GM19452 (cell line): ENCODE measurements around the gene CACNA2D1.

ENCODE experiments used
- ATAC-seq: cut with Tn5 transposase; IDR thresholded peaks from one replicate; pipeline ENCODE4 v1.9.1; 2021; ENCODE audit not compliant: unreplicated experiment

Gene CACNA2D1

DNA sequence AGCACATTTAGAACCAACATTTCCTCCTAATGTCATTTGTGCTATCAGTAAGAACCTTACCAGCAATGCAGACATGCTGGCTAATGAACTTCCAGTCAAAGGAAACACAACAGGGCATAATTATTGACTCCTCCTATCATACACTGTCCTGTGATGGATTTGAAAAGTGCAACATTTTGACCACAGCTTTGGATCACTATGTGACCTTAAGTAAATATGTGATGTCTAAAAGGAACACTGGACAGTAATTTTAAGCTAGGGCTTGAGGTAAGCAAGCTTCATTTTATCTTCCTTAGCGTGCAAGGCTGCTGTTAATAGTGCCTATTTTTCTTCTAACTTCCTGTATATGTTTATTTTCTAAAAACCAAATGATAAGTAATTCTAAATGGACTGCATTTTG is 433.2 kb downstream of the CACNA2D1 start:
- no peak for ATAC-seq

DNA sequence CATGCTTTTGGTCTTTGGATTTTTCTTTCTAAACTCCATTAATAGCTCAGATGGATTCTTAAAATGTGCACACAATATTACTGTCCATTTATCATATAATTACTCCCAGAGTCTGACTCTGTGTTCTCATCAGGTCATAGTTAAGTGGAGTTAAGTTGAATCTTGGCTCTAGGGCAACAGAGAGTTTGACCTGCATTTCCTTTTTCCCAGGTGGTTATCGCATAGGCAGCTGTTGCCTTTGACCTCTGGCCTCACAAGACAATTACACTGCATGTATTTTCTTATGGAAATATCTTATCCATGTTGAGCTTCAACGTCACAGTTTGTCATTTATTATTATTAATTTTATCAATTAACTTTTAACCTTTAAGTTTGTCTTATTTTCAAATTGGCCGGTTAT is 436.3 kb downstream of the CACNA2D1 start:
- no peak for ATAC-seq

DNA sequence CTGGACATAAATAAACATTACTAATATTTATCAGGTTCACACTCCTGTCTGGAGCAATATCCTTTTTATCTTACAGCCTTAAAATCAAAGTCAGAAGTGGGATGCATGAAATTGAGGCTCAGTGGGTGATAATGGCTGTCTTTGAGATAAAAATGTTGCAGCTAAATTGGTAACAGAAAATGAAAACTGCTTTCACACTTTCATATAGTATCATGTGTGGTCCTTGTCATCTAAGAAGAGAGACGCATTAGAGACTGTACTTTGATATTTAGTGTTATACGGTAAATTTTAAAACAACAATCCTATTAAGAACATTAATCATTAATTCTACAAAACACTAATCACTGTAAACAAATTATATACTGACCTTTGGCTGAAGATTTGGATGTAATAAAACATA is 438.5 kb downstream of the CACNA2D1 start:
- no peak for ATAC-seq

DNA sequence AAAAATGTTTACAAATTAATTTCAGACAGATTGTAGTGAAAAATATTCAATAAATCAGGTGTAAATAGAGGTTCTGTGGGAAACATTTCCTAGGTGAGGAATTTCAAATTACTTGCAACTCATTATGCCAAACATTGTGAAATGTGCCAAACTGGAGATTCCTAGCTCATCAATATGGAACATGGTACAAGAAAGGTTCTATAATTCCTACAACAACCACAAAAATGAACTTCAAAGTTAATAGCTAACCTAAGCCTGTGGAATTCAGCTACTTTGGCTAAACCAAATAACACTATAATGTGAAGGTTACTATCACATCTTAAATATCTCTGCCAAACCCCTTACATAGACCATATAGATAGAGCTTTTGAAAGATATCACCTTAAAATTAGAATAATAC is 450.4 kb downstream of the CACNA2D1 start:
- no peak for ATAC-seq

DNA sequence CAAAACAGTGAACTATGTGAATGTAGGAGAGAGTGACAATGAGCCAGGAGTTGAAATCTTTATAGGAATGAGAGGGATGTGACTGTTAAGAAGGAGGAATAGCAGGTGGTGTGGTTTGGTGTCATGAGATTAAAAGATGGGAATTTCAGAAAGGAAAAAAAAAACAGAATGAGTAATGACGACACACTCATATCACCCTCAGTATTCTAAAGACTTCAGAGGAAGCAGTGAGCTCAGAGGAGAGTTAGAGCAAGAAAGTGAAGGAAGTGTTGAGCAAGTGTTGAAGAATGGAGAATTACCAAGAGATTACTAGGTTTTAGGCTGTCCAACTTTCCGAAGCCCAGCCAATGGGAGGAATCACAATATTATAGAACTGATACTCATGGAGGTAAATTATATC is 453.2 kb downstream of the CACNA2D1 start:
- ATAC-seq: no peak

DNA sequence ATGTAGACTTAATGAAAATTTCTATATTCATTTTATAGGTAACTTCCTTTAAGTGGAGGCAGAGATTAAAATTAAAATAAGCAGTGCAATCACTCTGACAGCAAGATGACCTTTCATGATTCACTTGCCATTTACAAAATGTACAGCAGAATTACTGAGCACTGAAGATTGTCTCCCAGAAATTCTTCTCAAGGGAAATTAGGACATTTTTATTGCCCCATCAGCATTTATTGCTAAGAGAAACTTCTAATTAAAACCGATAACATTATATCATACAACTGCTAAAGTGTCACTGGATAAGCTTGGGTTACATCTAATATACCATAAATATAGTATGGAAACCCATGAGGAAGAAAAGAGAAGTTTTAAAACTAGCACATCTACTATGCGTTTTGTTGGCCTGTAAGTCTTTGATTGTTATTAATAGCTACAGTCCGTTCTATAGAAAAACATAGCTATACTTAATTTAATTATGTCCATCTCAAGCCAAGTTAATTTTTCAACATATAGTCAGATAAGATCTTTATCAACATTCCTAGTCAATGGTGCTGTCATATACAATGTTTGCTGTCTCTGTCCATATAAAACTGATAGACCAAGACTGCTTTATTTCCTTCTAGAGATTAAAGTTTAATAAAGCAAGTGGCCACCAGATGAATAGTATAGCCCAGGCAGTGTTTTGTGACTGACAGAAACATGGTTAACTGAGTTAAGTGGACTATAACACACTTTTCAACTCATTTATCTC is 456.7 kb downstream of the CACNA2D1 start:
- no peak for ATAC-seq

DNA sequence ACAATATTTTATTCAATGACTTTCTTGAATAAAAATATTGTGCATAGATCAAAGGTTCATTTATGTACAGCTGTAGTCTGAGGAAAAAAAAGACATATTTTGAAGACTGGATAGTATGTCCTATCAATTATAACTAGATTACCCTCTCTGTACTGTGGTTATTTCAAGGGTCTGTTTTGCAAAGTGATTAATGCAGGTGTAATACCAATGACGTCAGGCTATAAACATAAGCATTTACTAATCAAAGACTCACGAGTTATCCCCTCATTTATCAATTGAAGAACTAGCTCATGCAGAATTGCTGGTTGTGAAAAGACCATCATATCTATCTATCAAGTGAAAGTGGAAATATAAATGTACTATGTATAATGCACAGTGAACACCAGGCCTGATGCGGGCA is 460.2 kb downstream of the CACNA2D1 start:
- no peak for ATAC-seq

DNA sequence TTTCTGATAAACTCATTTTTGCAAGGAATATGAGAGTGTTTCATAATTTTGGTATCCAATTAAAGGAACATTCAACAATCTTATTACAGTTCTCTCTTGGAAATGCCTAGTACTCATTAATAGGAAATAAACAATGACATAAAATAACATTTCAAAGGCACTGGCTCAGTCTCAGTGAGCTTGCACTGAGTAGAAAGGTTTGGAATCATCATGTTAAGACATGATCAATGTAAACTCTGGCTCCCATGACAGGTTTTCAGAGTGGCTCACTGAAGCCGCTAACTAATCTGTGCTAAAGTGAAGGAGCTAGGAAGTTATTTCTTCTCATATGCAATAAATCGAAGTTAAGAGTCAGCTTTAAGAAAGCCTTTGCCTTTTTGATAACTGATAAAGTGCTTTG is 470.5 kb downstream of the CACNA2D1 start:
- ATAC-seq: no peak

DNA sequence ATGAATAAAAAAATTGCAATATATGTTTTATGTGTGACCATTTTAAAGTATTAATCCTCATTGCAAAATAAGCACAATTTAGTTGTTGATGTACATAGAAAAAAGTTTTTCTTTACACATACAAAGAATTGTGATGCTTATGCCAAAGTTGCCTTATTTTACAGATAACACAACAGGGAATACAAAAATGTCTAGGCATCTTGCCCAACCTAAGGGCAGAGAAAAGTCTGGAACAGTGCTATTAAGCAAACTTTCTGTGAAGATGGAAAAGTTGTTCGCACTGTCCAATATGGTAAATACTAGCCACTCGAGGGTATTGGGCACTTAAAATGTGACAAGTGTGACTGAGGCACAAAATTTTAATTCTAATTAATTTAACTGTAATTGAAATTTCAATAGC is 483.6 kb downstream of the CACNA2D1 start:
- no peak for ATAC-seq

DNA sequence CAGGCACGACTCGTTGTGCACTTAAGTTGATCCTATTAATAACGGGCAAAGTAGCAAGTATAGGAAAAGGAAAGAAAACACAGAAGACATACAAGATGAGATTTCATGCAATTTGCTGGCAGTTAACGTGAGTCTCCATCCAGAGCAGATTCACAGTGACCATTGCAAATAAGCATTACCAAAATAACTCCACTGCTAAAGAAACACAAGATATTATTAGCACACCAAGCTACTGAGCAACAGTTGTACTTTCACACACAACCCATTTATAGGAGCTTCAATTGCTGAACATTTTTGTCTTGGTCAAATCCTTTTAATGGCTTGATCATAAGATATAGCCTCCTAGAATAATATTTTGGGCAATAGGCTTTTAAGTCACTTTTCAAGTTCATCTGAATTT is 486.1 kb downstream of the CACNA2D1 start:
- no peak for ATAC-seq

DNA sequence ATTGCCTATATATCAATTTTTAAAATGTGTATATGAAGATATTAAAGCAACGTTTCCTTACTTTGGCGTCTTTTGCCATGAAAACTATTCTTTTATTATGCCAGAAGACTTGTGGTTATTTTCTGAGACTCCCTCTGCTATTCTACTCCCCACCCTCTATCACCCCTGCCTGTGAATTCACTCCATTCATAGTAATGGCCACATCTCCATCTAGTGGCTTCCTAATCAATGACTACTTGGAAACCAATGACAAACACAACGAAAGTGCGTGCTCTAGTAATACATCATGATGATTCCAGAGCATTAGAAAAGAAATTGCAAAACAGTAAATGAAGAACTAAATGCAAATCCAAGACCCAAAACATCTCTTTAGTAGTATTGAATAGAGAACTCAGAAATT is 487.1 kb downstream of the CACNA2D1 start:
- ATAC-seq: no peak

DNA sequence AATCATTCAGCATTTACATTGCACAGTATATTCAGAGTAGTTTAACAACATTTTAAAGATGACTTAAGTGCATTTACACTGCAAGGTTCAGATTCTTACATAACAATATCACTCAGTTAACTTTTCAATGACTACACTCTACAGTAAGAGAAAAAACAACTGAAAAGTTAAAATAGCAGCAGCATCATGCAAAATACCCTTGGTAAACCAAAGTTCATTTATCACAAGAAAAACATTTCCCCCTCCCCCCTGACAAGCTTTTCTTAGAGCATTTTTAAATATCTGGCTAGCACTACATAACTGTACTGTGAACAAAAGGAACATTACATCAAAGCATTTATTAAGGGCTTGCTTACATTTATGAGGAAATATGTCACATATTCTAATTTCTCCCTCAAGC is 494.3 kb downstream of the CACNA2D1 start:
- ATAC-seq: no peak

DNA sequence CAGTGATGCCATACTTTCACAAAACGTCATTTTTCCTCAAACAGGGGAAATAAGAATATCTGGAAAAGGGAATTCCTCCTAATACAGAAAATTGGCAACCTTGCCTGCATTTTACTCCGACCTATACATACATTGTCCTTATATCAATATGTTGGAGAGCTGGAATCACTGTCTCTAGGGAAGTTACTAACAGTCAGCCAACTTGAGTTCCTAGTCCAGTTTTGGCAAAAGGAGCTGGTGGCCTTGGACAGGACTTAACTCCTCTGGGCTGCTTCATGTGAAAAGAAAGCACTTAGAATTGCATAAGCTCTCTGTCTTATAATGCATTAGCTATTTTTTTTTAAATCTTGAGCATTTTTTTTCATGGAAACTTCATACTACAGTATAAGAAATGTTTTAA is 499.5 kb downstream of the CACNA2D1 start:
- no peak for ATAC-seq

DNA sequence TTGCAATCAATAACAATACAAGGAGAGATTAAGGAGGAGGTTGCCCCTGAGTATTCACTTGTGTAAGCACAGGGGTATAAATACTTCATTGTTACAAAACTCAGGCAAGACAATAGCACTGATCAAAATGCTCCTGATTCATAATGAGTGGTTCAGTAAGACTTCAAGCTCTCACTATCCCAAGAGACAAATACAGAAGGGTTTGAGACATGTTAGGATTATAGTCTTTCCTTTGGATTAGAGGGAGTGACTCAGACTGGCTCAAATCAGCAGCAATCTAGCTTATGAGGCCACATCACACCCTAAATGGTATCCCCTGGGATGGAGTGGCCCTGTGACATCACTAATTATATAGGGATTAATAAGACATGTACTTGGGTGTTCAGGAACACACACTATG is 506.5 kb downstream of the CACNA2D1 start:
- ATAC-seq: no peak

DNA sequence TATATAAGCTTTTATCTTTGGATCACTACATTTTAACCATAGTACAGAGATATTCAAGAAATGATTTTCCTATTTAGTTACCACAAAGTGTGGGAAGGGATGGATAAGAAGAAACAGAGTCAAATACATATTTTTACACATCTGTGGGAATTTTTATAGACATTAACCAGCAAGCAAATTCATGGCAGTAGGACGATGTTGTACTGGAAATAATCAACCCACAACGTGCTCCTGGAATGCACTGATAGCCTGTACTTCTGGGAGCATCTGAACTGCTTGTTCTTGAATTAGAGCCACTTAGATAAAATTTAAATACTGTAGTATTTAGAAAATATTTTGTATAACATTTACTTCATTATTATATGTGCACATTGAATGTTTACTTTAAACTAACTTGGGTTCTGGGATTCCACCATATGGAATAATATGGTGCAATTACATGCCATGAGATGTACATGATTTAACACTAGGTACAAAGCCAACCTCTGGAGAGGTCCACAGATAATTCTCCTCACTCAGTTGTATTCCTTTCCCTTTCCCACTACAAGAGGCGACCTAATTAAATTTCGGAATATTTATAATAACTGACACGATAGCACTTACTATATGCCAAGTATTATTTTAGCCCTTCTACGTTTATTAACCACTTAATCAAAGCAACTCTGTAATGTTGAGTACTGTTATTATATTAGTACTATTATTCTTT is 508.8 kb downstream of the CACNA2D1 start:
- ATAC-seq: no peak

DNA sequence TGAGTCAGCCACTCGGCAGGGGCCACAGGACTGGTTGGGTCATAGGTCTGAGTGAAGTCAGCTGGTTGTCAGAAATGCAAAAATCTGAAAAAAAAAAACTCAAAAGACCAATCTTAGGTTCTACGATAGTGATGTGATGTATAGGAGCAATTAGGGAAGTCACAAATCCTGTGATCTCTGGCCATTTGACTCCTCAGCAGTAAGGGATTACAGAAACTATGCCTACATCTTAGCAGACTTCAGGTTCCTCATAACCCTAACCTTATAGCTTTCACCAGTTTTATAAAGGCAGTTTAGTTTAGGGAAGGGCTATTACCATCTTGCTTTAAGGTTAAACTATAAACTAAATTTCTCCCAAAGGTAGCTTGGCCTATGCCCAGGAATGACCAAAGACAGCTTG is 510.6 kb downstream of the CACNA2D1 start:
- no peak for ATAC-seq

DNA sequence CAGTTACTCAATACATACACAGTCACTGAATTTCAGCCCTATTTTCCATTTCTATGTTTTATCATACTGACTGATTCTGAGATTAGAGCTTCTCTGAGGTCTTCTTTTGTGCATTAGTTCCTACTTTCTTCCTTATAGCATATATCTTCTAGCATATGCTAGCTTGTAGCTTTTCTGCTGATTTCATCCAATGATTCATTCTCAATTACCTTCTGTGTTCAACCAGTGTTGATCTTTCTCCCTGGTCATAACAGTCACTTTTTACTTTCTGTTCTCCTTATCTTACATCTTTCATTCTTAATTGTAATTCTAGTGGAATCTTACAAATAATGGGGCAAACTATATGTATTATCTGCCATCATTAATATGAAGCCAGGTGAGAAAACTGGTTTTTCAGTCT is 514.2 kb downstream of the CACNA2D1 start:
- ATAC-seq: no peak

DNA sequence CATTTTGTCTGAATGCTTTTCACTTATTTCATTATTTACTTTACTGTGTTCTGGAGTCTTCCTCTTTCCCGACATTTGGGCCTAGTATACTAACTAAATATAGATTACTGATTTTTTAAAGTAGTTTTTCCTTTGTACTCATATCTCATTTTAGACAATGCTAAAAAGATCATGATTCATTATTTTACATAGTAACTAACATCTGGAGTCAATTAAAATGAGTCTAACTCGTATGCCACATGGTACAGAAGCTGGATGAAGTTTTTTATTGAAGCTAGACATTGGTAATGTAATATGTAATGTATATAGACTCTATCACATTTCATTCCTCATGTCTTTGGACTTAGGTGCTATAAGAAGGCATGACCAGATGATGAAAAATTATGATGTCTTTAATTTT is 517.4 kb downstream of the CACNA2D1 start:
- no peak for ATAC-seq

DNA sequence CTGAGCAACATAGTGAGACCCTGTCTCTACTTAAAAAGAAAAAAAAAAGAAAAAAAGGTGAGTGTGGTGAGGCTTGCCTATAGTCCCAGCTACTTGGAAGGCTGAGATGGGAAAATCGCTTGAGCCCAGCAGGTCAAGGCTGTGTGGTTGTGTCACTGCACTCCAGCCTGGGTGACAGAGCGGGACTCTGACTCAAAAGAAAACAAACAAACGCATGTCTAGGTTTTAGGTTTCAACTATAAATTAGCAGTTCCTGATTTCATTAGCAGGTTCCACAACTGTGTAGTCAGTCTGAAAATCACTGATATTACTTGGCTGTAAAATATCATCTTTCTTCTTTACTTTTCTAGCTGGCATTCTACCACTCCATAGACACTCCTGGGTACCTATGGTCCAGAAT is 518.0 kb downstream of the CACNA2D1 start:
- no peak for ATAC-seq

DNA sequence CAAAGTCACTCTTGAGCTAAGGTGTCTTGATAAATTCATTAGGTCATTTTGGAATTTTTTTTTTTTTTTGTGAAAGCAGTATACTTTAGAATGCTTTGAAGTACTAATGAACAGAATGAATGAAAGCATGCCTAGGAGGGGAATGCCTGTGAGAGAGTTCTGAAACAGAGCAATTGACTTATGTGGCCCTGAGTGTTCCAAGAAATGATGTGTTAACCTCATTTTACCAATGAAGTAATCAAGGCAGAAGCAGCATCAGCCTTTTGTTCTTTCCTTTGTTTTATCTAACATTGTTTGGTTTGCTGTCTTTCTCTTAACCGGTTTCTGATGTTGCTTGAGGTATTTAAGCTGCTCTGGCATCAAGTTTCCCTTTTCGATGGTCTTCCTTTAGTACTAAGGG is 519.1 kb downstream of the CACNA2D1 start:
- no peak for ATAC-seq

DNA sequence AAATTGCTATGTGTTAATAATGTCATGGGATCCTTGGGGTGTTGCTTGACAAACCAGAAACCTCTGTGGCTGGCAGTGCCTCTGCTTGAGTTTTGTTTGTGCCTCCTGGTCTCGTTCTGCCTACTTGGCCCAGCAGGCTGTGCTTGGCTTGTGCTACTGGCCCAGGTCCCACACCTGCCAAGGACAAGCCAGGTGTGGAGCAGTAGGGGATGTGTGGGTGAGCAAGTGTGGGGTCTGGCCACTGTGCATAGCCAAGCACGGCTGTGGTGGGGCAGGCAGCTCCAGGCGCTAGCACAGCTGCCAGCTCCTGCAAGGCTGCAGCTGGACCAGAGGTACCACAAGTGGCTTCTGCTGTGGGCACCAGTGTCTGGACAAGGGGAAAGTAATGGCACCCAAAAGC is 524.1 kb downstream of the CACNA2D1 start:
- ATAC-seq: no peak

DNA sequence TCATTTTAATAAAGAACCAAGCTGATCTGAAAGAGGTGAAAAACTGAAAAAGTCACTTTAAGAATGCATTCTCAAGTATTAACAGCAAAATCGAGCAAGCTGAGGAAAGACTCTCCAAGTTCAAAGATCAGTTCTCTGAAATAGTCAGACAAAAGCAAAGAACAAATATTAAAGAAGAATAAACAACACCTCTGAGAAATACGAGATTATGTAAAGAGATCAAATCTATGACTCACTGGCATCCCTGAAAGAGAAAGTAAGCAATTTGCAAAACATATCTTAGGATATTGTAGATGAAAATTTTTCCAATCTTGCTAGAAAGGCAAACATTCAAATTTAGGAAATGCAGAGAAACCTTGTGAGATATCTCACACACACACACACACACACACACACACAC is 535.4 kb downstream of the CACNA2D1 start:
- ATAC-seq: no peak

DNA sequence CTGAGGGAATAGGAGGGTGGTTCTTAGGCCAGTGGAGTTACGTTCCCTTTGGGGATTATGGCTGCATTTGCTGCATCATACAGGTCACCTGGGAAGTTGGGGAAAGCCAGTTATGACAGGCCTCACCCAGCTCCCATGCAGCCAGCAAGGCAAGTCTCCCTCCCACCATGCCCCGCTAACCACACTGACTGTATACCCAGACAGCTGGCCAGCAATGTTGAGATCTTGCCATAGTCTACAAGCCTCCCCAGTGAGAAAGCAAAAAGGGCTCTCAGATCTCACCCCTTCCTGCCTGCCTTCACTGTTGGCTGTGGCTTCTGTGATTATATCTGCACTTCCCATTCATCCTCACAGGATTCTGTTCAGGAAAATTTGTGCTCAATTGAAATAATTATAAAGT is 540.5 kb downstream of the CACNA2D1 start:
- no peak for ATAC-seq
